ENCODE results near the gene AARS2. TPM values are rescaled to one million over a fixed set of nuclear protein-coding genes. Genes with fewer than 3 reads are reported as not detected.

Gene AARS2
- total and polyA plus RNA-seq, 2 of the 4 experiments (the other 2 are of a cell fraction): 9.1 to 10.4 TPM

DNA sequence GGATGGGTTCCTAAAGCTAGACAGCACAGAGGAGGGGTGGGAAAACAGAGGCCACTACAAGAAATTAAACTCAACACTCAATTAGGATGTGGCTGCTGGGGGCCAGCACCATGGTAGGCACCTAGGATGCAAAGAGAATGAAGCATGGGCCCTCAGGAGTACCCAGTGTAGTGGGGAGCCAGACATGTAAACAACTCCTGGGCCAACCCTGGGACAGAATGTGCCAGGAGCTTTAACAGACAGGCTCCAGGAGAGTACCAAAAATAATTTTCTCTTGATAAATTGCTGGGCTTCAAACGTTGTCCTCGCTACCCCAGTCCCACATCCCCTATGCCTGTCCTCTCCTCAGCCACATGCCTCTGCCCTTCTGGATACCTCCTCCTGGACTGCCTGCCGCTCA lies 41.2 kb downstream of the AARS2 start:
- Histone ChIP-seq H3K14ac (replicated peaks; ENCODE audit: low read depth, low read length) (no peak overlapping the region), H2AK9ac (replicated peaks; ENCODE audit: low read depth, low read length, poor library complexity) (no peak overlapping the region), H2BK15ac (ENCODE audit: low read depth, low read length) (no peak overlapping the region), H3K9me1 (ENCODE audit: insufficient read depth, low read length) (no peaks in the 10 kb centered on the region), H3K79me1 (ENCODE audit: low read depth in 1 of 2, low read length in 2 of 2) (no peaks in the 10 kb centered on the region), H3K9ac (ENCODE audit: low read depth, low read length) (no peak overlapping the region), H3K18ac (ENCODE audit: low read depth, low read length) (no peak overlapping the region), H2BK20ac (ENCODE audit: low read depth, low read length) (no peak overlapping the region), H3K23ac (ENCODE audit: low read depth, low read length) (no peak overlapping the region), H2BK5ac (ENCODE audit: low read depth, low read length, poor library complexity, severe bottlenecking) (no peak overlapping the region), H3K27me3 (ENCODE audit: control insufficient read depth, insufficient read depth, low read length) (peaks cover 72% of the 10 kb centered on the region), H3K4me3 (ENCODE audit: insufficient read depth, low read depth, low read length) (no peak overlapping the region), H3K27ac (ENCODE audit: insufficient read depth, low read length) (no peak overlapping the region), H3K9me3 (ENCODE audit: control insufficient read depth, insufficient read depth, low read length) (no peaks in the 10 kb centered on the region), H3K36me3 (ENCODE audit: control insufficient read depth, insufficient read depth, low read length) (no peaks in the 10 kb centered on the region), H4K8ac (ENCODE audit: low read depth in 2 of 2, low read length in 2 of 2) (no peak overlapping the region), H3K4me2 (ENCODE audit: low read depth, low read length) (no peak overlapping the region), H4K5ac (ENCODE audit: low read depth, low read length) (no peak overlapping the region), H4K91ac (ENCODE audit: insufficient read depth, low read depth, low read length) (no peak overlapping the region), H2BK120ac (ENCODE audit: low read depth, low read length) (no peak overlapping the region), H2AK5ac (ENCODE audit: low read depth, low read length) (no peak overlapping the region), H3K56ac (ENCODE audit: extremely low read depth, insufficient read depth, low read length) (no peak overlapping the region), H4K20me1 (ENCODE audit: insufficient read depth, low read length) (no peaks in the 10 kb centered on the region; the same call in 1 of the 2 replicates), H2AFZ (replicated peaks; ENCODE audit: low read length, poor library complexity) (no peak overlapping the region), H3K4ac (ENCODE audit: low read depth, low read length) (no peak overlapping the region), H3K4me1 (ENCODE audit: control insufficient read depth, insufficient read depth, low read length) (no peaks in the 10 kb centered on the region)
- ChIA-PET POLR2A (ENCODE audit: unreplicated experiment) (no interaction called here), CTCF (no interaction called here)
- DNase-seq (no peak), ATAC-seq (ENCODE audit: low read depth) (no peak)
- intact Hi-C loops (cut with micrococcal nuclease): no loop called here
- in situ Hi-C loops (cut with MboI; ENCODE audit: low sequenced_read_pairs): no loop called here
- no TSS peak for BruUV-seq (replicated peaks)
- no CpG with 5 or more reads among the region's 3 CpGs for WGBS, 2 experiments (ENCODE audit: extremely low coverage in 2 of 2, insufficient read length in 1 of 2)
- dilution Hi-C loops (cut with HindIII; ENCODE audit: low sequenced_read_pairs, unreplicated experiment): no loop called here
- TF ChIP-seq CHD1 (IDR thresholded peaks at IDR 0.05; ENCODE audit: low read depth, low read length) (no peak), BHLHE40 (IDR thresholded peaks at IDR 0.05; ENCODE audit: low read depth, low read length) (no peak), FOS (IDR thresholded peaks at IDR 0.05; ENCODE audit: low read depth, low read length) (no peak), RCOR1 (IDR thresholded peaks at IDR 0.05; ENCODE audit: insufficient replicate concordance, low read length) (no peak), MAFK (IDR thresholded peaks at IDR 0.05; ENCODE audit: low read depth, low read length) (no peak), NFE2L2 (IDR thresholded peaks at IDR 0.05; ENCODE audit: low read depth, low read length) (no peak), POLR2A (IDR thresholded peaks at IDR 0.05; ENCODE audit: low read depth, low read length) (no peak), CEBPB (IDR thresholded peaks at IDR 0.05; ENCODE audit: low read depth, low read length) (no peak), SMC3 (IDR thresholded peaks at IDR 0.05; ENCODE audit: low read depth, low read length) (no peak), MAZ (IDR thresholded peaks at IDR 0.05; ENCODE audit: borderline replicate concordance, low read depth, low read length) (no peak), RFX5 (IDR thresholded peaks at IDR 0.05; ENCODE audit: low read depth, low read length) (no peak), RAD21 (IDR thresholded peaks at IDR 0.05; ENCODE audit: low read length) (no peak), MXI1 (IDR thresholded peaks at IDR 0.05; ENCODE audit: borderline replicate concordance, low read depth, low read length) (no peak)
- TF ChIP-seq, protein P1, sequence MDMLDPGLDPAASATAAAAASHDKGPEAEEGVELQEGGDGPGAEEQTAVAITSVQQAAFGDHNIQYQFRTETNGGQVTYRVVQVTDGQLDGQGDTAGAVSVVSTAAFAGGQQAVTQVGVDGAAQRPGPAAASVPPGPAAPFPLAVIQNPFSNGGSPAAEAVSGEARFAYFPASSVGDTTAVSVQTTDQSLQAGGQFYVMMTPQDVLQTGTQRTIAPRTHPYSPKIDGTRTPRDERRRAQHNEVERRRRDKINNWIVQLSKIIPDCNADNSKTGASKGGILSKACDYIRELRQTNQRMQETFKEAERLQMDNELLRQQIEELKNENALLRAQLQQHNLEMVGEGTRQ (IDR thresholded peaks at IDR 0.05; ENCODE audit: low read depth, low read length): no peak
- TF ChIP-seq, protein P2, sequence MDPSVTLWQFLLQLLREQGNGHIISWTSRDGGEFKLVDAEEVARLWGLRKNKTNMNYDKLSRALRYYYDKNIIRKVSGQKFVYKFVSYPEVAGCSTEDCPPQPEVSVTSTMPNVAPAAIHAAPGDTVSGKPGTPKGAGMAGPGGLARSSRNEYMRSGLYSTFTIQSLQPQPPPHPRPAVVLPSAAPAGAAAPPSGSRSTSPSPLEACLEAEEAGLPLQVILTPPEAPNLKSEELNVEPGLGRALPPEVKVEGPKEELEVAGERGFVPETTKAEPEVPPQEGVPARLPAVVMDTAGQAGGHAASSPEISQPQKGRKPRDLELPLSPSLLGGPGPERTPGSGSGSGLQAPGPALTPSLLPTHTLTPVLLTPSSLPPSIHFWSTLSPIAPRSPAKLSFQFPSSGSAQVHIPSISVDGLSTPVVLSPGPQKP (IDR thresholded peaks at IDR 0.05; ENCODE audit: borderline replicate concordance, low read depth, low read length): no peak
- TF ChIP-seq, protein P3, sequence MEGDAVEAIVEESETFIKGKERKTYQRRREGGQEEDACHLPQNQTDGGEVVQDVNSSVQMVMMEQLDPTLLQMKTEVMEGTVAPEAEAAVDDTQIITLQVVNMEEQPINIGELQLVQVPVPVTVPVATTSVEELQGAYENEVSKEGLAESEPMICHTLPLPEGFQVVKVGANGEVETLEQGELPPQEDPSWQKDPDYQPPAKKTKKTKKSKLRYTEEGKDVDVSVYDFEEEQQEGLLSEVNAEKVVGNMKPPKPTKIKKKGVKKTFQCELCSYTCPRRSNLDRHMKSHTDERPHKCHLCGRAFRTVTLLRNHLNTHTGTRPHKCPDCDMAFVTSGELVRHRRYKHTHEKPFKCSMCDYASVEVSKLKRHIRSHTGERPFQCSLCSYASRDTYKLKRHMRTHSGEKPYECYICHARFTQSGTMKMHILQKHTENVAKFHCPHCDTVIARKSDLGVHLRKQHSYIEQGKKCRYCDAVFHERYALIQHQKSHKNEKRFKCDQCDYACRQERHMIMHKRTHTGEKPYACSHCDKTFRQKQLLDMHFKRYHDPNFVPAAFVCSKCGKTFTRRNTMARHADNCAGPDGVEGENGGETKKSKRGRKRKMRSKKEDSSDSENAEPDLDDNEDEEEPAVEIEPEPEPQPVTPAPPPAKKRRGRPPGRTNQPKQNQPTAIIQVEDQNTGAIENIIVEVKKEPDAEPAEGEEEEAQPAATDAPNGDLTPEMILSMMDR (conservative IDR thresholded peaks at IDR 0.05; ENCODE audit: low read depth, low read length): no peak

Data from IMR-90 (cell line).